Eye (tissue), 1 donor: Measurements from ENCODE around the gene HES1.
"Not testable (repeated sequence)": the region's sequence is repeated elsewhere in the genome, so short reads cannot be mapped to it uniquely, and the experiment has no call there.

Experiments
- DNase-seq: peaks from one replicate; pipeline ENCODE4 v3.0.0-alpha.2; 2015

Gene HES1

DNA sequence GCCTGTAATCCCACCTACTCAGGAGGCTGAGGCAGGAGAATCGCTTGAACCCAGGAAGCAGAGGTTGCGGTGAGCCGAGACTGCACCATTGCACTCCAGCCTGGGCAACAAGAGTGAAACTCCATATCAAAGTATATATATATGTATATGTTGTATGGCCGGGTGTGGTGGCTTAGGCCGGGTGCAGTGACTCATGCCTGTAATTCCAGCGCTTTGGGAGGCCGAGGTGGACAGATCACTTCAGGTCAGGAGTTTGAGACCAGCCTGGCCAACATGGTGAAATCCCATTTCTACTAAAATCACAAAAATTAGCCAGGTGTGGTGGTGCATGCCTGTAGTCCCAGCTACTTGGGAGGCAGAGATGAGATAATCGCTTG, 7.0 kb upstream of the HES1 start:
- DNase-seq: not testable (repeated sequence)

DNA sequence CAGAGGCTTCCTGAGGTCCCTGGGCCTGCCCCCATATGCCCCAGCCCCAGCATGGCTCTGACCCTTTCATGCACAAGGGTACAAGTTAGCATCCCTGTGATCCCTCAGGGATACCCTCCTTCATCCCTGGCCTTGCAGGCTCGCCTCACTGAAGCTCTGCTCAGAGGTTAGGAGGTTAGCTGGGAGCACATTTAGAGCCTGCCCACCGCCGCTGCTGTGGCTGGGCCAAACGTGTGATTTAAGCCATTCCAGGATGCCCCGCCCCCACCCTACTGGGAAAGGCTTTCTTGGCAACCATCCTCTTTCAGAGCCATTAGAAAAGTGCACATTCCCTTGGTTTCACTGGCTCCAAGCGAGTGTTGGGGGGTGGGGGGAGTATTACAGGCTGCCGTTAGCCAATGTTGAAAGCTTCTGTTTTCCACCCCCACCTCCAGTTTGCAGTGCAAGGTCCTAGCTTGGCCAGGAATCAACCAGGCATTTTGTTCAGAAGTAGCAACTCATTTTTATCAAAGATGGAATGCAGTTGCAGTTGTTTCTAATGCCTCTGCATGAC, 6.3 kb upstream of the HES1 start:
- DNase-seq: peak; percentile 71

DNA sequence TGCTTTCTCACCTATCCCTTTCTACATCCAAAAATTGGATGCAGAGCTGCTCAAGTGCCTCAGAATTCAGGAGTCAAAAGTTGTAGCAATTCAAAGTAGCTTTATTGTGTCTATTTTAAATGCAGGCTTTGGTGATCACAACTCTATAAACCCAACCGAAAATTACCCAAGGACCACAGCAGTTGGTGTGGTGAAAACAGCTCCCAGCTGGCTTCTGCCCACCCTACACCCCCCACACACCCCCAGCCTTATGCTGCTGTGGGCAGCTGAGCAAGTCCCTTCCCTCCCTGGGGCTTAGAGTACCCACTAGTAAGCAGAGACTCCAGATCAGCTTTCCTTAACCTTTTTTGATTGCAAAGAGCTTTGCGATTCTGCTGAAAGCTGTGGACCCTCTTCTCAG, 5.8 kb upstream of the HES1 start:
- DNase-seq: no peak

DNA sequence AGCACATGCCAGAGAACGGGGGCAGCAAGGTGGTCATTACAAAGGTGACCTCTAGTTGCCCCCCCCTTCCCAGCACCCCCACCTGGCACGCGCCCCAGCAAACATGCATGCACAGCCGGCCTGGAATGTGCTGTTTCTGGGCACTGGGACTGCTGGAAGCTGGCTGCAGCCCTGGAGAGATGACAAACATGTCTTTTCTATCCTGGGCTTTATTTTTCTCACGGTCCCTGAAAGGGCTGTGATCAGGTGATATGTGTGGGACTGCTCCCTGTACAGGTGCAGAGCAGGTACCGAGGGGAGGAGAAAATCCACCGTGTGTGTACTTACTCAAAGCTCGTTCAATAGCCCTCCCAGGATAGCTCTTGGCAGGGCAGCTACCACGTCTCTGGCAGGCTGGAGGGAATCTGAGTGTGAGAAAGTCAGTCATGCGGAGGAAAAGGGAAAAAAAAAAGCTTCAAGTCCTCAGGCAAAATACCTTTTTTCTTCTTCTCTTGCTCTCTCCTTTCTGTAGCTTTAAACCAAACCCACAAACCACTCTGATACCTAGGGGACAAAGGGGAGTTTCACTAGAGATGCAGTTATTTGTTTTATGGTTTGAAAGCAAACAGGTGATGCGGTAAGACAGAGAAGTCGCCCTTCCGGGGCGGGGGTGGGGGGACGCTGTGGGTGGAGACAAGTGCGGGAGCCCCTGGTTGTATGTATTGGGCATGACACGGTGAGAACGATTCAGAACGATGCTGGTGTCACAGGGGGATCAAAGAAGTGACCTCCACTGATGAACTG, 5.0 kb upstream of the HES1 start:
- DNase-seq: peak; percentile 91

DNA sequence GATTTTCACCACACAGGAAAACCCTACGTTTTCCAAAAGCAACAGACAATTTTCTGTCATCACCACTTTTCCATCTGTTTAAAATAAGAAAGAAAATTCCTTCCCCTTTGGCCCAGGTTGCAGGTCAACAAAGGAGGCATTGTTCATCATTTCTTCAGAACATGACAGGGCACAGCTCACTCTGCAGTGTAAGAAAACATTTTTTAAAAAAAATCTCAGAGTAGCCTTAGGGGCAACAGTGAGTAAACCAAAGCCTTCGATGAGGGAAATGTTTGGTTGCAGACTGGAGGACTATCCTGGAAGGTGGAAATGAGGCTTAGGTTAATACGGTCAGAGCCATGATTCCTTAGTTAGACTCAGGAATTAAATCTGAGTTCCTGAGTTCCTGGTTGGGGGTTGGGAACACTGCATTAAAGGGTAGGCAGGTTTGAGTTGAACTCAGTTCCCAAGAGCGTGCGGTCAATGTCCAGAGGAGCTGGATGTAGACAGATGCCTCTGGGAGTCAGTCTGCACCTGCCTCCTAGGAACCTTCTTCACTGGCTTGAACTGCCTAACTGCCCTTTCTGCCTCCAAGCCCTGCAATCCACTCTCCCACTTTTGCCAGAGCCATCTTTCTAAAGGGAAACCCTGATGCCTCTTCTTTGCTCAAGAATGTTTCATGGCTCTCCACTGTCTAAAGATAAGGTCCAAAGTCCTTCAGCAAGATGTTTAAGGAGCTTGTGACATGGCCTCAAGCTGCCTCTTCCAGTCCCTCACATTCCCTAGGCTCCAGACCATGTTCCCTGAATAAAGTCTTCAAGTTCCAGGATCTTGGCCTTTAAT, 3.3 kb upstream of the HES1 start:
- peak; percentile 42 for DNase-seq

DNA sequence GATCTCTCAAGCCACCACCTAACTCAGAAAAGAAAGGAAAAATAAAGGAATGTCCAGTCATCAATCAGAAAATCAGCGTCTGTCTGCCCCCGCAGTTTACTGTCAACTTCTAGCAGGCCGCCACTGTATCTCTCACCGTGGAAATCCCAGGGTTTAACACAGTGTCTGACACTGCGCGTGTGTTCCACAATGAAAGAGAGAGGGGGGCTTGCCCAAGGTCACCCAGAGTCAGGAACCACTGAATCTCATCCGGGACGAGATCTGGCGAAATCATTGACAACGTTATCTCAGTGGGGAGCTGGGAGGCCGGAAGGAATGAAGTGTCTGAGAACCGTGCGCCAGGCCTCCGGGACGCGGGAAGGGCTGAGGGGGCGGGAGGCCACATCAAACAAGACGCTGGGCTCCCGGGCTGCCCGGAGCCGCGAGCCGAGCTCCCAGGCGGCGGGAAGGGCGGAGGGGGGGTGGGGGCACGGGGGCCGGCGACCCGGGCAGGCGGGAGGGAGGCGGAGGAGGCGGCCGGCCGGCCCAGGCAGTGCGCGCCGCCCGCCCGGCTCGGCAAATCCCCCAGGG, 2.2 kb upstream of the HES1 start:
- DNase-seq: peak; percentile 88

DNA sequence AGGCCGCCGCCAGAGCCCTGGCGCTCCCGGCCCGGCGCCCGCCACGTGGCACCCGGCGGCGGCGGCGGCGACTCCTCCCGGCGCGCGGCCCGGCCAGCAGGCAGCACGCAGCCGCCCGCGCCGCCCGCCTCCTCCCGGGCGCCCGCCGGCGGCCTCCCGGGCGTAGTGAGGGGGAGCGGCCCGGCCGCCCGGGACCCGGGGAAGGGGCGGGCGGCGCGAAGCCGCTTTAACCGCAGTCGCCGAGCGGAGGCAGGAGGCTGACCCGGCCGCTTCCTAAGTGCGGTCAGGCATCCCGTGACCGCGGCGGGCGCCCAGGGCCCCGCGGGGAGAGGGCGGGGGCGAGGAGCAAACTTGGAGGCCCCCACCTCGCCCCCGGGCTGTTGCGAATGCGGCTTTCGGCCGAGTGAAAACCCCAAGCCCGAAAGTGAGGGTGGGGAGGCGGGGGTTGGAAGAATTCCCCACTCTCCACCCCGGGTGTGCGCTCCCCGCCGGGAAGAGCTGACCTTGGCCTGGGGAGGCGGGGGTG, 1.7 kb upstream of the HES1 start:
- no peak for DNase-seq

DNA sequence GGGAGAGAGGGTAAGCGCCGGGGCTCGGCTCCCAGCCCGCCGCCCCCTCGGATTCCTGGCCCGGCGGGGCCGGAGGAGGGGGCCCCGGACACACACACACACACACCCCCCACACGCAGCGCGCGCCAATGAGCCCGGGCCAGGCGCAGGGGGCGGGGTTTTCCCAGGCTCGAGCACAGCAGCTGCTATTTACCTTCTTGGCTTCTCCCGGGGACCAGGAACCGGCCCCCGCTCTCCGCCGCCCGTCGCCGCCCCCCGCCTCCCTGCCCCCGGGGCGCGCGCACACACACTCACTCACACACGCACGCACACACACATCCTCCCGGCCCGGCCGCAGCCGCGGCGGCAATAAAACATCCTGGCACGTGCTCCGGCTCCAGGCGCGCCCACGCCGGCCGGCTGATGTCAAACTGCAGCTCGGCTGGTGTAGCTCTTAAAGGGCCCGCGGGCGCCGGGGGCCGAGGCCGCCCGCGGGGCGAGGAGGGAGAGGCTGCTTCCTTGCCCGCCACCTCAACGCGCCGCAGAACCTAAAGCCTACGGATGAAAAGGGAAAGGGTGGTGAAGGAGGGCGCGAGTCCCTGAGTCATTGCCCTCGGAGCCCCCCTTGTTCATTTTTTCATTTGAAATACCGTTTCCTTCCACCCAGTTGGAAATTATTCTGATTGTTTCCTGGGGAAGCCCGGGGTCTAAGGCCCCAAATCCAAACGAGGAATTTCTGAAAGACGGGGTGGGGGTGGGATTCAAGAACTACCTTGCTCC, 1.0 kb upstream of the HES1 start:
- peak; percentile 97 for DNase-seq

DNA sequence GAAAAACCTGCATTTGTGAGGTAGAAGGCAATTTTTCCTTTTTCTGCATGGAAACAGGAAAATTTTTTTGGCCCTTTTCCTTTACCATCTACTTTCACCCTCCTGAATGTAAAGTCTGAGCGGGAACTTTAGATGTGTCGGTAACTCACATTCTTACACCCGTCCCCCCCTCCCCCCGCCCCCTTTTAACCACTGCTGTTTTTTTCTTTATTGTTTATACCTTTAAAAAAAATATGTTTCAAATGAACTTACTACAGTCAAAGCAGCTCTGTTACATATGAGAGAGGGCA, 487 bp upstream of the HES1 start:
- DNase-seq: no peak

DNA sequence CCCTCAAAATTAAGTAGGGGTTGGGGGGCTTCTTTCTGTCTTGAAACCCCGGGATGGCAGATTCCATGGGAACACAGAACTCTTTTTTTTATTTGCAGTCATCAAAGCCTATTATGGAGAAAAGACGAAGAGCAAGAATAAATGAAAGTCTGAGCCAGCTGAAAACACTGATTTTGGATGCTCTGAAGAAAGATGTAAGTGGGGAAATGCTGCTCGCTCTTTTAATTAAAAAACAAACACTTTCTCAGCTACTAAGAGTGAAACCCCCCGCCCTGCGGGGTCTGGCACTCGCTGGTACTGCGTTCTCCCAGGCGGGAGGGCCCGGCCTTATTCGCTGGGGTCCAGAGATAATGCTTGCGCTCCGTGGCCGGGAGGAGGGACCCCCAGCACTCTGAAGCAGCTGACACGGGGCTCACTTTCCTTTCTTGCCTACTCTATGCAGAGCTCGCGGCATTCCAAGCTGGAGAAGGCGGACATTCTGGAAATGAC, 615 bp downstream of the HES1 start:
- DNase-seq: no peak

DNA sequence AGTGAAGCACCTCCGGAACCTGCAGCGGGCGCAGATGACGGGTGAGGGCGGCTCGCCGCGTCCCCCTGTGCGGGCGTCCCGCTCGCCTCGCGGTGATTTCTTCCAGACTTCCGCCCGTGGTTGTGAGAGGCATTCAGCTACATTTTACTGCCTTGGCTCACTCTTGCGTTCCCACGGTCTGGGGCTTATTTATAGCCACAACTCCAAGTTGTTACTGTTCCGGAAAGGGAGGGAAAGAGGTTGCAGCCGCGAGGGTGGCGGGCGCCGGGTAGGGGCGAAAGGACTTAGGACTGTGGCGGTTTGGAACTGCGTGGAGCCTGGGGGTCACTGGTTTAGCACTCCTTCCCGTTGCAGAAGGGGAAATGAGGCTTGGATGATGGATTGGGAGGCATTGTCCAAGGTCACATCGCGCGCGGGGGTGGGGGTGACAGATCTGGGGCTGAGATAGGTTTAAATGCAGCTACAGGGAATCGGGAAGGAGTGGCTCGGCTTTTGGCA, 1.1 kb downstream of the HES1 start:
- DNase-seq: peak; percentile 76

DNA sequence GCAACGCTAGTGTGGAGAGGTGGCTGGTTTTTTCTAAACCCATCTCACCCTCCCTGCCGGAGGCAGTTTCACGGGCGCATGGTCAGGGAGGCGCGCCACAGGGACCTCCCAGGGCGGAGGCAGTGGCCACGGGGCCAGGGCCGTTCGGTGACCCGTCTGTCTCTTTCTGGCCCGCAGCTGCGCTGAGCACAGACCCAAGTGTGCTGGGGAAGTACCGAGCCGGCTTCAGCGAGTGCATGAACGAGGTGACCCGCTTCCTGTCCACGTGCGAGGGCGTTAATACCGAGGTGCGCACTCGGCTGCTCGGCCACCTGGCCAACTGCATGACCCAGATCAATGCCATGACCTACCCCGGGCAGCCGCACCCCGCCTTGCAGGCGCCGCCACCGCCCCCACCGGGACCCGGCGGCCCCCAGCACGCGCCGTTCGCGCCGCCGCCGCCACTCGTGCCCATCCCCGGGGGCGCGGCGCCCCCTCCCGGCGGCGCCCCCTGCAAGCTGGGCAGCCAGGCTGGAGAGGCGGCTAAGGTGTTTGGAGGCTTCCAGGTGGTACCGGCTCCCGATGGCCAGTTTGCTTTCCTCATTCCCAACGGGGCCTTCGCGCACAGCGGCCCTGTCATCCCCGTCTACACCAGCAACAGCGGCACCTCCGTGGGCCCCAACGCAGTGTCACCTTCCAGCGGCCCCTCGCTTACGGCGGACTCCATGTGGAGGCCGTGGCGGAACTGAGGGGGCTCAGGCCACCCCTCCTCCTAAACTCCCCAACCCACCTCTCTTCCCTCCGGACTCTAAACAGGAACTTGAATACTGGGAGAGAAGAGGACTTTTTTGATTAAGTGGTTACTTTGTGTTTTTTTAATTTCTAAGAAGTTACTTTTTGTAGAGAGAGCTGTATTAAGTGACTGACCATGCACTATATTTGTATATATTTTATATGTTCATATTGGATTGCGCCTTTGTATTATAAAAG, 1.8 kb downstream of the HES1 start:
- DNase-seq: peak; percentile 75

DNA sequence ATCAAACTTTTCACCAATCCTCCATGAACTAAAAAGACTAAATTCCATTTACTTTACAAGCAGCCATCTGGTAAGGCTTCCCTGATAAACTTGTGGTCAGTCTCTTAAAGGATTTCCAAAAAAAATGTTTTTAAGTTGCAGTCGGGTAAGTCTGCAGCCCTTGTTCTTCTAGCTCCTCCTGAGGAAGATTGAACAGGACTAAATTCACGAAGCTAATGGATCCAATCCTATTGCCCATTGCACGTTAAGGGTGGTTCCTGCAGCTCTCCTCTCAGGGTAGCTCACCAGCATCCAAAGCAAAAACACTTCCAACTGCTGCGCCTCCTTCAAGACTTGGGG, 2.8 kb downstream of the HES1 start:
- no peak for DNase-seq

DNA sequence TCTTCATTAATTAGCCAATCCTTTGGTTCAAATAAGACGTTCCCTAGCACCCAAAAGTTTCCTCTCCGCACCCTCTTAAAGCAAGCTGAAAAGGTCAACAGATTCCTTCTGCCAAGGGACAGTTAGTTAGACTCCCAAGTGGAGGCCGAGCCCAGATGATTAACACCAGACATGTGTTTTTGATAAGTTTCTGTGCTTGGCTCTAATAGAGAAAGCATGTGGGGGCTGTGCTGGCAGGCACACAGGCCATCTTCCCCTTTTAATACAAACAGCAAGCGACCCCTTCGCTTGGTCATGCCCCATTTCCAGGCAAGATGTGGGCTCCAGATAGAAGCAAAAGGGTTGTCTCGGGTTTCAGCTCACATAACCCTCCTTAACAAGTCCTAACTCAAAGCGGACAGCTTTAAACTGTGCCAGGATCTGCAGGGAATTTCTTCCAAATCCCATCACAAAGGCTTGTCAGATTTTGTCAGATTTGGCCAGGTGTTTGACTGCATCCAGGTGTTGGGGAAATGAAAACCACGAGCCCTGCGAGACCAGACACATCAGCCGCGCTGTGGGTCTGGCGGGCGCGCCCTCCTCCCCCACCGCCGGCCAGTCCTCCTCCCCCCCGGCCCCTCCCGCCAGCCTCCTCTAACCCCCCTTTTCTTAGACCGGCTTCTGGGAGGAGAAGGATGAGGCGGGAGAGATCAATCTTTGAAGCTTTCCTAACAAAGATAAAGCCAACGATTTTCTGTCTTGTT, 3.3 kb downstream of the HES1 start:
- peak; percentile 86 for DNase-seq

DNA sequence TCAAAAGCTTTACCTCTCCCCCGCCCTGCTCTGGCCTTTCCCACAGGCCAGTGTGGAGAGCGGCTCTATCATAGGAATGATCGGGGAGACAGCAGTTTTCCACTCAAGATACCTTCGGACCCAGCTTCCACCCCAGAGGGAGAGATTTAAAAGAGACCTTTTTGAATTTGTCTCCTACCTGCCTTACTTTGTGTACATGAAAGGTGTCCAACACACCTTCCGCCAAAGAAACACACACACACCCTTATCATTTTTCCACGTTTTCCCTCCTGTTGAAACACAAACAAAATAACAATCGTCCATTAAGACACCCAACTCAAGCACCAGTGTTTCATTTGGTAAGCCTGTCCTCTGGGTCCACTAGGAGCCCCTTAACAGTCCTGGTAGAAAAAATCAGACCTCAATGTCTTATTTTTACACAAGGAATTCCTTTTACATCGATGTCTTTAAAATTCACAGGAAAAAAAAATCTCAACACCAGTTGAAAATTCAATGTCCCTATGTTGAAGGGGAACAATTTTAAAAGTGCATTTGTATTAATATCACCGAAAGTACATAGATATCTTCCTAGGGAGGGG, 4.0 kb downstream of the HES1 start:
- DNase-seq: no peak

DNA sequence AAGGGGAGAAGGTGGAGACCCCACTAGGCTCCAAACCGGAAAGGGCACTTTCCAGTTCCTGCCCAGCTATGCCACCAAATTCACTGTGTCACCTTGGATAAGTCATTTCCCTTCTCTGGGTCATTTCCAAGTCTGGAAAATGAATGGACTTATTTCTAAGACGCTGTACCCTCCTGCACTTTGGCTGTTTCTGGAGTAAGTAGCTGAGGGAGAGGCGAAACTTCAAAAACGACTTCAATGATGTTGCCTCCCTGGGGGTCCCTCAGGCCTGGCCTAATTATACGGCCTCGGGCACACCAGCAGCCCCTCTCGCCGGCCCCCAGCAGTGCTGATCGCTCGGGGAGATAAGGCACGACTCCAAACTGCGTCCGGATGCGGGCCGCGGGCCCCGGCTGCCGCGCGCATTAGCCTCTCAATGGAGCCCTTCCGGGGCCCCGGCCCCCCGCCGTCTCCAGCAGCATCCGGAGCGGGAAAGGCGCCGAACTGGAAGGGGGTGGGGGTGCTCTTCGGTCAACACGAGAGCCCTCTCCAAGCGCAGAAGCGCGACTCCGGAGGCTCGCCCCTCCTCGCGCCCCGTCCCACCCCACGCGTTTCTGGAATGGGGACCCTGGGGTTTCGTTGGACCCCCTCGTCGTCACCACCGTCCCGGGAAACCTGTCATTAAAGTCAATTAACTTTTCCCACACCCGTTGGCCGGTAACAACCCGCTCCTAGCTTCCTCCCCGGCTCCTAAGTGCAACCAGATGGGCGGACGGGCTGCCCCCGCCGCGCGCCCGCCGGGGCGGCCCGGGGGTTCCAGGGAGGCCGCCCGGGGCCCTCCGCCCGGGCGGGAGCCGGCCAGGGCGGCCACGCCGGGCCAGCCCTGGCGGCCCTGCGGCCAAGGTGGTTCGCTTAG, 4.8 kb downstream of the HES1 start:
- peak; percentile 85 for DNase-seq

DNA sequence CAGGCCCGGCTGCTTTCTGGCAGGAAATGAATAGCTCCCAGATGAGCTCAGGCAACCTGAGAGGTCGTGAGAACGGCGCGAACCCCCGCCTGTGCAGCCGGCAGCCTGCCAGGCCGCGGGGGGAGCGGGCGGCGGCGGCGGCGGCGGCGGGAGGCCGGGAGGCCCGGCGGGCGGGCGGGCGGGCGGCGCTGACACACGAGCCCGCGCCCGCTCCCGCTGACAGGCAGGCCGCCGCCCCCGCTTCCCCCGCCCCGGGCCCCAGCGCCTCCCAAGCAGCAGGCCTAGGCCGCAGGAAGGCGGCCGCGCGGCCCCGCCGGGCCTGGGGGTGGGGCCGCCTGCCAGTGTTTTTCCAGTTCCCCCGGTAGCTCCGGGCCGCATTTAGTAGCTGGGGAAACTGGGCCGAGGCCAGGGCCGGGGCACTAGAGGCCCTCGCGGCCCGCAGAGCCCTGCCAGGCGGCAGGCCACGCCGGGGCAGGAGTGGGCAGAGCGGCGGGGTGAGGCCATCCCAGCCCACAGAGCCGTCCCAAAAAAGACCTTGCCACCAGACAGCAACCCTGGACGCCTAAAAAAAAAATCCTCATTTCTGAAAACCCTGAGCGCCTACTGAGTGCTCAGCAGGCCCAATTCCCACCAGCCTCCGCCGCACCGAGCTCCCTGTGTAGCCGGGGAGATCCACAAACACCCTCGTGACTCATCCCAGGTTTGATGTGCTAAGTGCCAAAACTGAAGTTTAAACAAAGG, 5.6 kb downstream of the HES1 start:
- DNase-seq: peak; percentile 89

DNA sequence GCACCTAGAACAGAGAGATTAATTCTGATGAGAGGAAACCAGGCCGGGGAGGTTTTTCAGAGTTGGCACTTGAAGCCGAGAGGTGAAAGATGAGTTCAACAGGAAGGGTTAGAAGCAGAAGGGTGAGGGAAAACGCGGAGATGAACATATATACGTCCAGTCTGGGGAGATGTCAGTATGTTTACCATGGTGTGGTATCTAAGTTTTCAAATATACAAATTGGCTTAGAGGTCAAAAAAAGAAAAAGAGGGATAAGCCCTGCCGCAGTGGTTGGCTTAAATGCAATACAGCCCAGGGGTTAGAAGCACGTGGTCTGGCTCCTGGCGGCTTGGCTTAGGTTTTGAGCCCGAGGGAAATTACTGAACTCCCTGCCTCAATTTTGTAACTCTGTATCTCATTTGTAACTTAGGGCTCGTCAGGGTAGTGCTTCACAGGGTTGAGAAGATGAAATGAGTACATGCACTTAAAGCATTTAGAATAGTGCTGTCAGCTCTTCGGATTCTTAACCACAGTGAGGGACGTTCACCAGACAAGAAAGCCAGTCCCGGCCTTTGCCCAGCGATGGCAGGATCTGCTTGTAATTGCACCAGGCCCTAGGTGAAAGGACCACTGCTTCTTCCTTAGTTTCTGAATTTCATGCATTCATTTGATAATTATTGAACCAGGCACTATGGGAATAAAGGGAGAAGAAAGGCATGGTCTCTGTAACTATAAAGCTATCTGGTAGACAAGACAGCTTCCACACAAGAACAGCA, 6.4 kb downstream of the HES1 start:
- DNase-seq: peak; percentile 76
